Mucosa of gallbladder (tissue), 1 donor: ENCODE measurements around the gene MESP2. TPM values are rescaled to one million over a fixed set of nuclear protein-coding genes. Genes with fewer than 3 reads are reported as not detected.

Source experiments
- DNase-seq: peaks from one replicate; pipeline ENCODE4 v3.0.0-alpha.2; 2020; ENCODE audit warnings: low spot score
- total RNA-seq: library from RNA; stranded (reverse); gene quantifications from one replicate; pipeline ENCODE4 v1.2.1, GENCODE V29; 2021
- donor health status: DM: no; HTN: no; CAD: no.

Gene MESP2
- total RNA-seq, 1 donor from 2014 or later, result 0.75 TPM

- no peak for DNase-seq
These were observed 39.6 kb downstream of the MESP2 start for GRCh38 chr15:89815769-89816168.

- DNase-seq, result no peak
These were observed 41.7 kb downstream of the MESP2 start for GRCh38 chr15:89817701-89818280.

- no peak for DNase-seq
These were observed 42.2 kb downstream of the MESP2 start for GRCh38 chr15:89818287-89818686.

- no peak for DNase-seq
These were observed 44.8 kb downstream of the MESP2 start for GRCh38 chr15:89820666-89821611.

DNA sequence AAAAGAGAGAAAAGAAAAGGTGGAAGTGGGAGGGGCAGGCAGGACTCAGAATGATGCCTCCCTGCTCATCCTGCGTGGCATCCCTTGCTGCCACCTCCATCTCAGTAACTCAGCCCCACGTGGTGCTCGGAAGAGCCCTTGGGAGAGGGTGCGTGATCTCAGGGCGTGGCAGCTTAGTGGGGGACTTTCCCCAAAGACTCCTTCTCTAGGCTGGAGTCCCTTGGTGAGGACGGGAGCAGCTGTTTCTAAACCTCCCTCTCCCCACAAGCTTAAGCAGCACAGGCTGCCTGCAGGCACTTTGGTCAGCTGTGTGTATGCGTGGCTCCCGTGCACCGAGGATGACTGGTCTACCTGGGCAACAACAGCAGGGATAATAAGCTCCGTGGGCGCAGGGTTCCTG is 45.9 kb downstream of the MESP2 start:
- DNase-seq, result no peak

DNA sequence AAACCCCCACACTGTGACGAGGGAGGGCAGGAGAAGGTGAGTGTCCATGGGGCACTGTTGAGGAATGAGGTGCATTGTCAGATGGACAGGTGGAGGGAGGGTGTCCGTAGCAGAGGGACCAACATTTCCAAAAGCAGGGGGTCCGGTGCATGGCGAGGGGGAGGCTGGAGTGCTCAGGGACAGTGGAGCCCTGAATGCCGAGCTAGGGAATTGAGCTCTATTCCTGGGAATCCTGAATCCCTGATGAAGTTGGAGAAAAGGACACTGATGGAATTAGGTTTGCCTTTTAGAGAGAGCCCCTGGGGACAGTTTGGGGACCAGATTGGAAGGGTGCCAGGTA is 46.4 kb downstream of the MESP2 start:
- no peak for DNase-seq

DNA sequence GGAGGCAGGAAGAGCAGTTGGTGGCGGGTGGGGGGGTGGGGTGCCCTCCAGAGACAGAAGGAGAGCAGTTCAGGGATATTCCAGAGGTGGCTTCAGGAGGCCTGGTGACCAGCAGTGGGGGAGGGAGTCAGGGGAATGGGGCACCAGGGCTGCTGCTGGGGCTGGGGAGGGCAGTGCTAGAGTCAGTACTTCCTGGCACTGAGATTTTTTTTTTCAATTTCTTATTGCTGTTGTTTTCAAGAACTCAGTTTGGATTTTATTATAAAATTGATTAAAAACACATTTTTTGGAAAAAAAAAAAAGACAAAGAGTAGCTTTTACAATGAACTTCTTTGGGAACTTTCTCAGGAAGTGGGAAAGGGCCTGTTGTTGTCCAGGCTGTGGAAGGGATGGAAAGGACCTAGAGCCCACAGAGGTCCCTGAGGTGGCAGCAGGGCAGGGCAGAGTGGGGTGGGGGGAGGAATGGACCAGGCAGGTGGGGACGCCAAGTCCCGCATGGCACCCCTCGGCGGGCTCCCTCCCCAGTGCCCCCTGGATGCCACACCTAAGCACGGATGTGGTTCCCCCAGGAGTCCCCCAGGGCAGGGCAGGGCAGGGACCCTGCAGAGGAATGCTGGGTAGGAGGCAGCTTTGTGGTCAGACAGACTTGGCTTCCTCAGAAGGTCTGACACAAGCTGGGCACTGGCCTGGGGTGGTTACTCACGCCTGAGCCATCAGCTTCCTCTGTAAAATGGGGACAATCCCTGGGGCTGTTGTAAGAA is 47.0 kb downstream of the MESP2 start:
- no peak for DNase-seq

DNA sequence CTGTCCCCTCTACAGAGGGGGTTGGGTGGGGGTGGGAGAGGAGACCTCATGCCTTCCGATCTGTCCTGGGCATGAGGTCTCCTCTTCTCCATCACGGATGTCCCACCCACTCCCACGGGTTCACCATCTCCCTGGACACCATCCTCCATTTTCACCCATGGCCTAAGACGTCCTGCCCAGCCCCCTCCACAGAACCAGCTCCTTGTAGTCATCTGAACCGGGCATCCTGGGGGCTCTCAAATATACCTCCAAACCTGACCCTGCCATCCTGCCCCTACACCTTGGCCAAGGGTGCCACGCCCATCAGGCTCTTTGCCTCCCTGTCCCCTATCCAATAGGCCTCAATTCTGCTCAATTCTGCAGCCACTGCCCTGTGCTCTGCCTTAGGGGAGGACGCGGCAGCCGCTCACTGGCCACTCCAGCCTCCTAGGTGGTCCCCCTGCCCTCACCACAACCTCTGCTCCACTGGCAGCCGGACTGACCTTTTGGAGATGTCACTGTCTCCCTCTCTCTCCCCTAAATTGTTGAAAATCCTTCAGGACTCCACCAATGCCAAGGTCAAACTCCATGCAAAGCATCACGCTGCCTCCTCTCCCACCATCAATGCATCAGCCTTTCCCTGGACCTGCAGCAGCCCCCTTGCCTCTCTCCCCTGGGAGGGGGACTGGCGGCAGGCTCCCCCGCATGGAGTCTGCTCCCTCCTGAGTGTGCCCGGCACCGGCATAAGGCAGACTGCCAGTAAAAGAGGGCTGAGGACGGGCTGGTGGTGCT is 47.9 kb downstream of the MESP2 start:
- DNase-seq, result no peak

DNA sequence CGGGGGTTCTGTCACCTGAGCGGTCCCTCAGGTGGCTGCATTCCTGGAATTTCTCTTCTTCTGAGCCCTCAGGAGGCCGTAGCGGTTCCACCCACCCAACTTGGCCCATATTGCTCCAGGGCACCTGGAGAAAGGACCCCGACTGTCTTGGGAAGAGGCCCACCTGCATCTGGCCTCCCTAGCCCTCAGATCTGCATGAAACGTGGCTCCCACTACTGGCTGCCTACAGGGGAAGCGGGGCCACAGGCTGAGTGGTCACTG is 48.4 kb downstream of the MESP2 start:
- no peak for DNase-seq

GRCh38 chr15:89825271-89825940 is 49.3 kb downstream of the MESP2 start:
- DNase-seq, result no peak

DNA sequence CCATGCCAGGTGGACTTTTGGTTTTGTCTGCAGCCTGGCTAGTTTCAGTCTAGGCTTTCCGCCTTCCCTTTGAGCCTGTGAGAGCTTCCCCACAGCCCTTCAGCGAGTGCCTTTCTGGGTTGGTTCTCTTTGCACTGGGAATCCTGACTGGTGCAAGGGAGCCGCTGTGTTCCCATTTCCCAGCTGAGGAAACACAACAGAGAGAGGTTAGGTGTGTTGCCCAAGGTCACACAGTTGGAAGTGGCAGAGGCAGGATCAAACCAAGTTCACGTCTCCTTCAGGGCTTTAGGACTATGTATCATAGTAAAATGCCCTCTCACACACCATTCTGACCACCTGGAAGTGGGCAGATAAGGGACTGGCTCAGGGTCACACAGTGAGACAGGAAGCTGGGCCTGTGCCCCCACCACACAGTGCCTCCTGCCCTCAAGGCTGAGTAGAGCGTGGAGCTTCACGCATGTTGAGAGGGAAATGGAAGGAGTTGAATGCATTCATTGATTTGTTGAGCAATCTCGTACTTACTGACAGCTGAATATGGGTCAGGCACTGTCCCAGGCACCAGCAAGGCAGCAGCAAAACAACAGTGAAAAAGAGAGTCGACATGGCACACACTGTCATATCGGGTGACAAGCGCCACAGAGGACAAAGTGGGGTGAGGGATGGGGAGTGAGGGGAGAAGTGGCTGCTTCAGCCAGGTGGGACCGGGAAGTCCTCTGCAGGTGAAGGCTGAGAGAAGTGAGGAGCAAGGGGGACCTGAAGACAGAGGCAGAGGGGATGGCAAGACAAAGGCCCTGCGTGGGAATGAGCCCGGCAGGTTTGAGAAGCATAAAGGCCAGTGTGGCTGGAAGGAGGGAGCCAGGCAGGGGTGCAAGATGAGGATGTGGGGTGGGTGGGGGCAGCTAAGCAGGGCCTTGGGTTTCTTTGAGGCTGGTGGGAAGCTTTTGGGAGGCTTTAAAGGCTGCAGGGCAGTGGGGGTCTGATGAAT is 50.8 kb downstream of the MESP2 start:
- DNase-seq, result no peak

GRCh38 chr15:89827829-89828228 is 51.7 kb downstream of the MESP2 start:
- DNase-seq, result no peak

Other genes with a start within 250 kb of the MESP2 start
- 0.37 TPM for gene TICRR, start 200.9 kb upstream of the MESP2 start, total RNA-seq
- gene KIF7, start 120.9 kb upstream of the MESP2 start, total RNA-seq, result 6.1 TPM
- 0.89 TPM for gene PLIN1, start 97.0 kb upstream of the MESP2 start, total RNA-seq
- gene PEX11A, start 85.6 kb upstream of the MESP2 start, total RNA-seq, result 13.7 TPM
- gene WDR93, start 85.5 kb upstream of the MESP2 start, total RNA-seq, result 0.49 TPM
- 4.6 TPM for gene MESP1, start 25.1 kb upstream of the MESP2 start, total RNA-seq
- 1,600 TPM for gene ANPEP, start 38.5 kb downstream of the MESP2 start, total RNA-seq
- gene AP3S2, start 117.7 kb downstream of the MESP2 start, total RNA-seq, result 24.9 TPM
- gene ARPIN, start 136.6 kb downstream of the MESP2 start, total RNA-seq, result 23.3 TPM
- 30.2 TPM for gene ZNF710, start 225.0 kb downstream of the MESP2 start, total RNA-seq